Limb (tissue), 2 donors: ENCODE data around the gene RNF25.

ENCODE experiments used
- DNase-seq, 2 donors: peaks; one replicate each; pipeline ENCODE4 v3.0.0-alpha.2; 2016; ENCODE audit errors: extremely low spot score in 2 of 2

Gene RNF25

GRCh38 chr2:218671654-218672566, at the start of gene RNF25, which contains the start of gene STK36:
Gene RNF25, minus strand, starts transcription at chr2:218672002. Its CDS starts 32 bp downstream, at chr2:218671970.
Gene STK36, plus strand, starts transcription at chr2:218672086. Its CDS starts 744 bp downstream, at chr2:218672830.
- peak; percentile 90 to 96 for DNase-seq

GRCh38 chr2:218721488-218721887, 49.7 kb upstream of the RNF25 start:
- DNase-seq, result no peak

GRCh38 chr2:218720048-218721041, 48.5 kb upstream of the RNF25 start:
- DNase-seq, result no peak

- DNase-seq, result no peak
Observed at GRCh38 chr2:218719457-218719856, 47.7 kb upstream of the RNF25 start.

GRCh38 chr2:218718058-218718457, 46.3 kb upstream of the RNF25 start:
- DNase-seq, result no peak

GRCh38 chr2:218717262-218717661, 45.5 kb upstream of the RNF25 start:
- no peak for DNase-seq

GRCh38 chr2:218716070-218716469, 44.3 kb upstream of the RNF25 start:
- no peak for DNase-seq

- DNase-seq, result no peak
Observed at GRCh38 chr2:218713922-218714321, 42.1 kb upstream of the RNF25 start.

GRCh38 chr2:218711550-218711929, 39.7 kb upstream of the RNF25 start:
- no peak for DNase-seq

GRCh38 chr2:218710687-218711549, 39.1 kb upstream of the RNF25 start, which contains the start of gene TTLL4:
Gene TTLL4, plus strand, starts transcription at chr2:218710835. Its CDS starts 26,842 bp downstream, at chr2:218737677.
- DNase-seq, result peak; percentile 96 to 99

GRCh38 chr2:218710334-218710686, 38.5 kb upstream of the RNF25 start:
- DNase-seq, result peak in 1 of 2 donors; percentile 10

GRCh38 chr2:218709908-218710307, 38.1 kb upstream of the RNF25 start:
- DNase-seq, result no peak

GRCh38 chr2:218708086-218708485, 36.3 kb upstream of the RNF25 start:
- no peak for DNase-seq

GRCh38 chr2:218703341-218703740, 31.5 kb upstream of the RNF25 start:
- DNase-seq, result no peak

GRCh38 chr2:218701806-218702205, 30.0 kb upstream of the RNF25 start:
- DNase-seq, result no peak

- DNase-seq, result no peak
Observed at GRCh38 chr2:218698885-218699284, 27.1 kb upstream of the RNF25 start.

GRCh38 chr2:218694405-218695145, 22.8 kb upstream of the RNF25 start:
- DNase-seq, result no peak

- no peak for DNase-seq
Observed at GRCh38 chr2:218691234-218691633, 19.4 kb upstream of the RNF25 start.

- DNase-seq, result peak; percentile 33 to 81
Observed at GRCh38 chr2:218687400-218688060, 15.7 kb upstream of the RNF25 start.

- no peak for DNase-seq
Observed at GRCh38 chr2:218680061-218680460, 8.3 kb upstream of the RNF25 start.
